OCI-LY3 (cell line): ENCODE measurements around the gene THRSP.

Experiments used
- CTCF ChIP-seq: fragments of 200-600, 300-600 bp; sonication (generic); IDR thresholded peaks from 2 replicates; pipeline ENCODE4 v1.5.1; 2014; ENCODE audit warnings: antibody characterized with exemption, low read length, low read depth
- EZH2phosphoT487 ChIP-seq: fragments of 200-600 bp; shearing (Covaris generic); IDR thresholded peaks from 2 replicates; pipeline ENCODE4 v1.6.1; 2018; ENCODE audit warnings: antibody characterized with exemption, mixed run types, low read depth

- TF ChIP-seq CTCF (no peak), EZH2phosphoT487 (no peak)
Observed at GRCh38 chr11:78032090-78032489, 31.6 kb upstream of the THRSP start.
